NCI-H1105 treated with DMSO at 0.1 percent for 48 hours (cell line): ENCODE data around the gene HPRT1.
"Not testable (repeated sequence)": the region's sequence is repeated elsewhere in the genome, so short reads cannot be mapped to it uniquely, and the experiment has no call there.

Source experiments
- DNase-seq: peaks from one replicate; lab custom pipeline; 2025; lab: John Stamatoyannopoulos, UW

The HPRT1 gene, protein sequence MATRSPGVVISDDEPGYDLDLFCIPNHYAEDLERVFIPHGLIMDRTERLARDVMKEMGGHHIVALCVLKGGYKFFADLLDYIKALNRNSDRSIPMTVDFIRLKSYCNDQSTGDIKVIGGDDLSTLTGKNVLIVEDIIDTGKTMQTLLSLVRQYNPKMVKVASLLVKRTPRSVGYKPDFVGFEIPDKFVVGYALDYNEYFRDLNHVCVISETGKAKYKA

GRCh38 chrX:134460005-134460861, at the start of gene HPRT1:
TSS of gene HPRT1 (plus strand) at chrX:134460165. CDS start at chrX:134460312, 147 bp downstream.
- peak; percentile 64 for DNase-seq

DNA sequence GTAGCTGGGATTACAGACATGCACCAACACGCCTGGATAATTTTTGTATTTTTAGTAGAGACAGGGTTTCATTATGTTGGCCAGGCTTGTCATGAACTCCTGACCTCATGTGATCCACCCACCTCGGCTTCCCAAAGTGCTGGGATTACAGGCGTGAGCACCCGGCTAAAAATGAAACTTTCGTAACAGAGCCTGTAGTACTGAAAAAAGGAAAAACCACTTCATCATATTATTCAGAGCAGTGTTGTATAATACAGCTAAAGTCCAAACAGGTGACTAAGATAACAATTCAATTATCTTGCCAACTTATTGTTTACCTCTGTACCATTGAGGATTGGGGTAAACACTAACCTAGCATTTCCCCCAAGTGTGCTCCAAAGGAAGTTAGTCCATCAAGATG, 43.9 kb upstream of the HPRT1 start:
- DNase-seq: no peak

GRCh38 chrX:134418317-134419113, 41.5 kb upstream of the HPRT1 start:
- DNase-seq: no peak

DNA sequence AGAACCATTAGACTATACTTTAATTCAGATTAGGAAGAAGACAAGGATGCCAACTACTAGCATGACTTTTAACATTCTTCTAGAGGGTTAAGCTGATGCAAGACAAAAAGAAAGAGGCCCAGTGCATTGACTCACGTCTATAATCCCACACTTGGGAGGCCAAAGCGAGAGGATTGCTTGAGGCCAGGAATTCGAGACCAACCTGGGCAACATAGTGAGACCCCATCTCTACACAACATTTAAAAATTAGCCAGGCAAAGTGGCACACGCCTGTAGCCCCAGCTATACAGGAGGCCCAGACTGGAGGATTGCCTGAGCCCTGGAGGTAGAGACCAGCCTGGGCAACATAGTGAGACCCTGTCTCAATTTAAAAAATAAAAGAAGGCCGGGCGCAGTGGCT, 40.2 kb upstream of the HPRT1 start:
- DNase-seq: no peak

DNA sequence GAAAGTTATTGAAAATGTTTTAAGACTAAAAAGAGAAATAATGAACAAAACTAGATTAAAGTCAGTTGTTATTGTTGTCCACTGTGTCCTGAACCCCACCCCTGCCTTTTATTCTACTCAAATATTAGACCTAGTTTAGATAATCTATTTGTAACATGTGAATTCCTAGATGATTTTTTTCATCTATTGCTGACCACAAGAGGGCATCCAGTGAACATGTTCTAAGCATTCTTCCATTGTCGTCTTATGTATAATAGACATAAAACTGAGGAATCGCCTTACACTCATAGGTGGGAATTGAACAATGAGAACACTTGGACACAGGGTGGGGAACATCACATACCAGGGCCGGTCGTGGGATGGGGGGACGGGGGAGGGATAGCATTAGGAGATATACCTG, 36.4 kb upstream of the HPRT1 start:
- DNase-seq: peak; percentile 12

GRCh38 chrX:134426281-134426680, 33.7 kb upstream of the HPRT1 start:
- no peak for DNase-seq

- DNase-seq: no peak
Measured at GRCh38 chrX:134431894-134432293, 28.1 kb upstream of the HPRT1 start.

- no peak for DNase-seq
Measured at GRCh38 chrX:134435894-134436293, 24.1 kb upstream of the HPRT1 start.

DNA sequence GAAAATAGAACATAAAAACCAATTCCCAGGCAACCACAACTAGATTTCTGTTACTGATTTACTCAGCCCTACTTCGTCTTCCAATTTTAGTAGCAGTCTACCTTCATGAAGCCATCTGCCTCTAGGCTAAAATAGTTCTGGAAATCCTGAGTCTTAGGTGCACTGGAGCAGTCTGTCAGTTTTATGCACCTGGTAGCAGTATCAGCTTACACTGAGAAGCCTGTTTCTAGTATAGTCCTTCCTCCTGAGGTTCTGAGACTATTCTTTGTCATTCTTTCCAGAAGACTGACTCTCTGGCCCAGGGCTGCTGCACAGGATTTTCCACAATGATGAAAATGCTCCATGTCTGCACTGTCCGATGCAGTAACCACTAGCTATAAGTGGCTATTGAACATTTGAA, 16.9 kb upstream of the HPRT1 start:
- DNase-seq: no peak

DNA sequence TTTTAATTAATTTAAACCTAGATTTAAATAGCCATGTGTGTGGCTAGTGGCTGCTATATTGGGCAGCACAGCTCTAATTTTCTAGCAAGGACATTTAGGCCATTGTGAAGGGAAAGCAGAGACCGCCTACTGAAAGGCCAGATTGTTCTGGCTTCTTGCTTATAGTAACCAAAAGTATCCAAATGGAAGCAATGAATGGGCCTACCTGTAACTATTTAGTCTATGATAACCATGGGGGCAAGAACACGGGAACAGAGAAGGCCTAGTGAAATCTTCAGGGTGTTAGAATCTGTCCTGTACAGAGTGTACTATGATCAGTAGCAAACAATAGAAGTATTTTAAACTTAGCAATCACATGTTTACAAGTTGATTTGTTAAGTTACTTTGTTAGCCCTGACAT, 16.5 kb upstream of the HPRT1 start:
- DNase-seq: no peak

GRCh38 chrX:134444681-134445080, 15.3 kb upstream of the HPRT1 start:
- DNase-seq: no peak

DNA sequence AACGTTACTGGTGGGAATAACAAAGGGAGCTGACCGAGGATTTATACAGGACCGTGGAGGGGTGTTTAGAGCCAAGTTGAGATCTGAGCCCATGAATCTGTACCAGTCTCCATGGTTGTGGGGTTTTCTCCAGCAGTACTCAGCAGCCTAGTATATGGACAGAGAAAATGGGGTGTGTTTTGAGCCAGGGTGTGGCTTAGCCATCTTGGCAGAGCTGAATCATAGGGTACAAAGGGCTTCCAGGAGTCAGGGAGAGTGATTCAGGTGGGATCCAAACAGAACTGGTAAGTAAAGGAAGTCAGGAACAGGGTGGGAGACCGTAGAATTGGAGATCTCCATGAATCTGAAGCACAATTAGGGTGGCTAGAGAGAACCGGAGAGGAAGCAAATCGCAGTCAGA, 7.4 kb upstream of the HPRT1 start:
- DNase-seq: no peak

DNA sequence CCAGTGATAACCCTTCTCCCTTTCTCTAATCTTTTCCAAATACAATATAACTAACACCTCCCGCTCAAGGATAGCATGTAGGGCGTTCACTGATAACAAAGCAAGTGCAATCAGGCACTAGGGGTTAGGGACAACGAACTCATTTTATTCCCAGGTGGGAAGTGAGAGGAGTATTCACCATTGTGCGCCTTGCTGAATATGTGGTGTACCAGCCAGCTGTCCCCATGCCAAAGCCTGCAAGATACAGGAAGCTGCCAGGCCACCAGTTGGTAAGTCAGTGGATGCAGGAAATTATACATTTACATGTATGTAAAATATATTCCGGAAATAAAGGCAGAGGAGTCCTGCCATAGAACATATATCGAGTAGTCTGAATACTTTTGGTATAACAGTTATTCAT, 6.3 kb upstream of the HPRT1 start:
- no peak for DNase-seq

GRCh38 chrX:134454506-134454905, 5.5 kb upstream of the HPRT1 start:
- DNase-seq: no peak

GRCh38 chrX:134457708-134458107, 2.3 kb upstream of the HPRT1 start:
- no peak for DNase-seq

GRCh38 chrX:134459683-134460004, 321 bp upstream of the HPRT1 start:
- DNase-seq: no peak

DNA sequence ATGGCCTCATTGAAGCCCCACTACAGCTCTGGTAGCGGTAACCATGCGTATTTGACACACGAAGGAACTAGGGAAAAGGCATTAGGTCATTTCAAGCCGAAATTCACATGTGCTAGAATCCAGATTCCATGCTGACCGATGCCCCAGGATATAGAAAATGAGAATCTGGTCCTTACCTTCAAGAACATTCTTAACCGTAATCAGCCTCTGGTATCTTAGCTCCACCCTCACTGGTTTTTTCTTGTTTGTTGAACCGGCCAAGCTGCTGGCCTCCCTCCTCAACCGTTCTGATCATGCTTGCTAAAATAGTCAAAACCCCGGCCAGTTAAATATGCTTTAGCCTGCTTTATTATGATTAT, 876 bp downstream of the HPRT1 start:
- DNase-seq: peak; percentile 4

- peak; percentile 3 for DNase-seq
Measured at GRCh38 chrX:134461437-134461836, 1.5 kb downstream of the HPRT1 start.

GRCh38 chrX:134462927-134463326, 3.0 kb downstream of the HPRT1 start:
- no peak for DNase-seq

GRCh38 chrX:134464453-134464852, 4.5 kb downstream of the HPRT1 start:
- not testable (repeated sequence) for DNase-seq

DNA sequence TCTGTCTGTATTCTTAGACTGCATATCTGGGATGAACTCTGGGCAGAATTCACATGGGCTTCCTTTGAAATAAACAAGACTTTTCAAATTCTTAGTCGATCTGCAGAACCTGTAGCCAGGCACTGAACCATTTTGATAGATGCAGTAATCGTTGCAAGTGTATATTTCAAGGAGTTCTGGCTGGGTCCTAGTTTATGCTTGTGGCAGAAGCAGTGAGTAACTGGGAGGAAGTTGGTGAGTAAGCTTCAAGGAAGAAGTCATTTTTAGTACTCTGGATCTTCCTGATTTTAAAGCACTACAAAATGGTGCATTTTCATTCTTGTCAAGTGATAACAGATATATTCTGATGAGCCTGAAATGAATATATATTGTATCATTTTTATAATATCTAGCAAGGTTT, 9.5 kb downstream of the HPRT1 start:
- DNase-seq: no peak

DNA sequence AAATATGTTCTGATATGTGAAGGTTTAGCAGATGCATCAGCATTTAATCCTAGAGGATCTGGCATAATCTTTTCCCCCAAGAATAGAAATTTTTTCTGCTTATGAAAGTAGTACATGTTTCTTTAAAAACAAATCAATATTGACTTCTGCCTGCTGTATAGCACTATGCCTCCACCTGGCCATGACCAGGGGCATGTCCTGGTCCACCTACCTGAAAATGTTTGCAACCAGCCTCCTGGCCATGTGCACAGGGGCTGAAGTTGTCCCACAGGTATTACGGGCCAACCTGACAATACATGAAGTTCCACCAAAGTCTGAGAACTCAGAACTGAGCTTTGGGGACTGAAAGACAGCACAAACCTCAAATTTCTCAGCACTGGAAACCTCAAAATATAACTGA, 10.0 kb downstream of the HPRT1 start:
- no peak for DNase-seq

DNA sequence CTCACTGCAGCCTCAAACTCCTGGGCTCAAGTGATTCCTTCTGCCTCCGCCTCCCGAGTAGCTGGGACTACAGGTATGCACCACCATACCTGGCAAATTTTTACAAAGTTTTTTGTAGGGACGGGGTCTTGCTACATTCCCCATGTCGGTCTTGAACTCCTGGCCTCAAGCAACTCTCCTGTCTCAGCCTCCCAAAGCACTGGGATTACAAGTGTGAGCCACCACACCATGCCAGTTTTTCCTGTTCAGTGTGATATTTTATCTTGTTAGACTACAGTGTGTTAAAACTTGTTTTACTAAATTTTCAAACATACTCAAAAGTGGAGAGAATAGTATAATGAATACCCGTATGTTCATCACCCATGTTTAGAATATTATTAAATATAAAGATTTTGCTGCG, 12.1 kb downstream of the HPRT1 start:
- no peak for DNase-seq
